Cardiac septum (tissue), 1 donor: ENCODE results near the gene NUDT13. TPM values are rescaled to one million over a fixed set of nuclear protein-coding genes. Genes with fewer than 3 reads are reported as not detected.
"Not testable (repeated sequence)": the region's sequence is repeated elsewhere in the genome, so short reads cannot be mapped to it uniquely, and the experiment has no call there.

Source experiments
- DNase-seq: peaks from one replicate; pipeline ENCODE4 v3.0.0-alpha.2; 2020; ENCODE audit warnings: low spot score
- intact Hi-C: fragments of 100-400 bp; cut with DNase I; formaldehyde crosslinking; loops from one replicate; pipeline ENCODE4 v1.14.0; 2022
- total RNA-seq: library from RNA; stranded (reverse); fragmentation: NEBNext Ultra II Directional; extraction: Animal tissue kit (Norgen Biotek cat#: 25700); gene quantifications from one replicate; pipeline ENCODE4 v1.2.1, GENCODE V29; 2021
- donor health status: DM: no; HTN: no; CAD: no.

NUDT13 gene
- total RNA-seq, 1 donor from 2014 or later: 2.4 TPM

GRCh38 chr10:73096449-73097304 lies 13.6 kb upstream of the NUDT13 start, which contains the start of gene P4HA1:
P4HA1 (minus strand) TSS chr10:73096866; CDS start chr10:73074883, 21,983 bp downstream.
- intact Hi-C loops: loop anchor here (1.0 to 2.0 kb wide), 3 partner anchors 14 to 72 kb away; partner anchors contain the start of genes ECD, FAM149B1 and NUDT13
- DNase-seq: peak; percentile 99

GRCh38 chr10:73097305-73097670 lies 13.0 kb upstream of the NUDT13 start:
- intact Hi-C loops: loop anchor here (2.0 kb wide), 2 partner anchors 14 to 72 kb away; partner anchors contain the start of genes ECD, FAM149B1 and NUDT13

GRCh38 chr10:73099141-73099540 lies 11.1 kb upstream of the NUDT13 start:
- intact Hi-C loops: no loop called here
- no peak for DNase-seq

More at GRCh38 chr10:73097305-73097670, 13.0 kb upstream of the NUDT13 start:
- no peak for DNase-seq

- intact Hi-C loops: no loop called here
- no peak for DNase-seq
Observed at GRCh38 chr10:73106301-73106700, 4.0 kb upstream of the NUDT13 start.

- DNase-seq, intact Hi-C loops: not testable (repeated sequence)
Observed at GRCh38 chr10:73109248-73109652, 1.0 kb upstream of the NUDT13 start.

- not testable (repeated sequence) for DNase-seq
- intact Hi-C loops: loop anchor here (5.0 kb wide), 1 partner anchor 55 kb away; the partner anchor contains the start of genes ECD and FAM149B1
Observed at GRCh38 chr10:73112032-73112431, 1.8 kb downstream of the NUDT13 start.

GRCh38 chr10:73113551-73113950 lies 3.3 kb downstream of the NUDT13 start:
- intact Hi-C loops: loop anchor here (5.0 kb wide), 1 partner anchor 54 kb away; the partner anchor contains the start of genes ECD and FAM149B1
- no peak for DNase-seq

GRCh38 chr10:73116017-73116416 lies 5.8 kb downstream of the NUDT13 start:
- no peak for DNase-seq
- intact Hi-C loops: no loop called here

GRCh38 chr10:73117976-73118743 lies 7.9 kb downstream of the NUDT13 start:
- no peak for DNase-seq
- intact Hi-C loops: no loop called here

GRCh38 chr10:73119457-73119856 lies 9.2 kb downstream of the NUDT13 start:
- DNase-seq: no peak
- intact Hi-C loops: no loop called here

GRCh38 chr10:73119952-73120351 lies 9.7 kb downstream of the NUDT13 start:
- intact Hi-C loops: no loop called here
- no peak for DNase-seq

GRCh38 chr10:73126343-73126742 lies 16.1 kb downstream of the NUDT13 start:
- intact Hi-C loops: no loop called here
- DNase-seq: no peak

- DNase-seq: no peak
- intact Hi-C loops: no loop called here
Observed at GRCh38 chr10:73131301-73131700, 21.0 kb downstream of the NUDT13 start.

GRCh38 chr10:73131913-73132686 lies 21.8 kb downstream of the NUDT13 start:
- intact Hi-C loops: no loop called here
- DNase-seq: no peak

GRCh38 chr10:73134727-73135126 lies 24.5 kb downstream of the NUDT13 start:
- no peak for DNase-seq
- intact Hi-C loops: no loop called here

GRCh38 chr10:73136627-73137026 lies 26.4 kb downstream of the NUDT13 start:
- DNase-seq: no peak
- intact Hi-C loops: no loop called here

GRCh38 chr10:73139251-73139650 lies 29.0 kb downstream of the NUDT13 start:
- DNase-seq: no peak
- intact Hi-C loops: no loop called here

GRCh38 chr10:73141603-73142002 lies 31.3 kb downstream of the NUDT13 start:
- no peak for DNase-seq
- intact Hi-C loops: no loop called here

GRCh38 chr10:73150633-73151413 lies 40.6 kb downstream of the NUDT13 start:
- intact Hi-C loops: loop anchor here (10.0 kb wide), 1 partner anchor 786 kb away; no protein-coding TSS in a partner anchor
- DNase-seq: not testable (repeated sequence)
